Activated CD4-positive, CD25-positive, alpha-beta regulatory T cell treated with anti-CD3 and anti-CD28 coated beads, Interleukin-2, amount 50 U/mL, for 72 hours (primary cell): ENCODE data around the gene KCNH1.

Experiments
- DNase-seq: peaks from one replicate; pipeline ENCODE4 v3.0.0; 2021

KCNH1 gene

DNA sequence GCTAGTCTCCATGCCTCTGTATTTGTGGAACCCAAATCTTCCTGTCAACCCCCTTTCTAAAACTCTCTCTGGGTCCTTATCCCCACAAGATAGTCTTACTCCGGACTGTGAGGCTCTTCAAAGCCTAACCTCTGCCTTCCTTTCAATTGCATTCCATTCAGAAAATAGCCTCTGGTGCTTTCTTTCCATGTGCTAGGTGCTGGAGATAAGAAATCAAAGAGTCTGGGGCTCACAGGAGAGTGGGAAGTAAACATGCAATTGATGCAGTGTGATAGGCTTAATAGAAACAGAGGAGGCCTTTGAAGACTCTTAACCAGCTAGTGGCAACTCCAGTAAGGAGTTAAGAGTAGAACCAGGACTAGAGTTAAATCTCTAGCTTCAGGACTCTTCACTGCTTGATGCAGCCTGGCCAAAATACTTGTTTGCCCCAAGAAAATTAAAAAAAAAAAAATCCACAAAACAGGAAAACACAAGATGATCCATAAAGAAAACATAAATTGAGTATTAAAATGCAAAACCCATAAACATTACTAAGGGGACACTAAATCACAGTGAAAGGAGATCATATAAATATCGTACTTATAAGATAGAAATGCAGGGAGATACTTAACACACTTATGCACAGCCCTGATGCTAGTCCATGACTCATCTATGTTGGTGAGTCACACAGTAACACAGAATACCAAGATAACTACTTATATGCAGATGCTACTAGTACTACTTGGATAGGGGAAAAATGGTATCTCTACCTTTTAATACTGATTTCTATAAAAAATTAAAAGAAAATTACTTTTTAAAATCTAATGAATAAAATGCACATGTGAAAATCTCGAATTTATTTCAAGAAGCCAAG, 341.5 kb downstream of the KCNH1 start:
- no peak for DNase-seq

DNA sequence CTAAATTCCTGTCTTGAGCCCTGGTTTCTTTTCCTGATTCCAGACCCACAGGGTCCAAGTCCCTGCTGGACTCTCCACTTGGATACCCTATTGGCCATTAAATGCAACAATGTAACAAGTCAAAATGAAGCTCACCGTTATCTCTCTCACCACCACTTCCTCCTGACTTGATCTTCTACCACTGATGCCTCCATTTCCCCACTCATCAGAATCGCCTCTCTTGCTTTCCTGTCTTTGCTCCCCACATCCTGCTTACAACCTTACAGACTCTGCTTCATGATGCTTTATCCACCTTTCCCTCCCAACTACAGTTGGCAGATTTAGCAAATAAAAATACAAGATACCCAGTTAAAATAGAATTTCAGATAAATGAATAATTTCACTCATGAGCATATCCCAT, 343.8 kb downstream of the KCNH1 start:
- no peak for DNase-seq

GRCh38 chr1:210787800-210788199, 346.1 kb downstream of the KCNH1 start:
- no peak for DNase-seq

GRCh38 chr1:210786546-210786945, 347.4 kb downstream of the KCNH1 start:
- no peak for DNase-seq

- no peak for DNase-seq
Observed at GRCh38 chr1:210783925-210784324, 350.0 kb downstream of the KCNH1 start.

DNA sequence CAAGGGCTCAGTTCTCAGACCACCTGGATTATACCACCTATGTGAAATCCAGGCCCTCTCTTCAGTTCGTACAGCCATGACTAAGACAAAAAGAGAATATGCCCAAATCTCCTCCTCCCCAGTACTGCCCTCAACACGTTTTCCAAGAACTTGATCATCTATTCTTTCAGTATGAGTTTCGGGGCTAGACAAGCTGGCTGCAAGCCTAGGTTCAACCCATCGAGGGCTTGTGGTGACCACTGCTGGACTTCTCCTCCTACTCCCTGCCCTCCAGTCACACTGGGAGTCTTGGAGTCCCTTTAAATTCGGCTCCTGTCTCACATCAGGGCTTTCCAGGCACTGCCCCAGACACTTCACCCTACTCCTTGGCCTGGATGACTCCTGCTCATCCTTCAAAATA, 352.3 kb downstream of the KCNH1 start:
- DNase-seq = no peak

DNA sequence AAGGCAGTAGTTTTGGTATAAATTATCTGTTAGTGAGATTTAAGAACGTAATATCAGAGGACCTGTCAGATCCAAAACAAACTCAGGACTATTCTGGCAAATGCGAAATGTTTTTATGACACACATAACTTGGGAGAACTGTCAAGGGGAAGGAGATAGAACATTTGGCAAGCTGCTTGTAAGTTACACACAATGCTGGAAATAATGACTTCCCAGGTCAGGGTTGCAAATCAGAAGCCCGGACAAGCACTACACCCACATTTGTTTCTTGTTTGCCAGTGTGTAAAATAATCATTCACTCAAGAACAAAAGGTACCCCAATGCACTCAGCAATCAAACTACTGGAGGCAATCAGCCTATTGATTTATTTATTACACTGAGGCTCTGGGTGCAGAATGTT, 354.7 kb downstream of the KCNH1 start:
- no peak for DNase-seq

DNA sequence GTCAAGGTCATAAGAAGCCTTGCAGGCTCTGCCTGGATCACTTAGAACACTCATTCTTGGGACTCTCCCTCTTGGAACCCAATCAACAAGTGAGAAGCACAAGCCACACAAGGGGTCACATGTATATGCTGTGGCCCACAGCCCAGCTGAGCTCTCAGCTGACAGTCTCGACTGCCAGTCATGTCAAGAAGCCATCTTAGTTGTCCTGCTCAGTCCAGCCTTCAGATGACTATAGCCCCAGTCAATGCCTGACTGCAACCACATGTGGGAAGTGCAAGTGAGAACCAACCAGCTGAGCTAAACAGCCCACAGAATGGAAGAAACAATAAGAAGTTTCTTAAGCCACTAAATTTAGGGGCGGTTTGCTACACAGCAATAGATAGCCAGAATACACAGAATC, 356.0 kb downstream of the KCNH1 start:
- DNase-seq = no peak

GRCh38 chr1:210776712-210777111, 357.2 kb downstream of the KCNH1 start:
- DNase-seq = no peak

GRCh38 chr1:210775289-210775688, 358.7 kb downstream of the KCNH1 start:
- DNase-seq = no peak

GRCh38 chr1:210773450-210773849, 360.5 kb downstream of the KCNH1 start:
- DNase-seq = no peak

GRCh38 chr1:210771131-210771530, 362.8 kb downstream of the KCNH1 start:
- DNase-seq = no peak

DNA sequence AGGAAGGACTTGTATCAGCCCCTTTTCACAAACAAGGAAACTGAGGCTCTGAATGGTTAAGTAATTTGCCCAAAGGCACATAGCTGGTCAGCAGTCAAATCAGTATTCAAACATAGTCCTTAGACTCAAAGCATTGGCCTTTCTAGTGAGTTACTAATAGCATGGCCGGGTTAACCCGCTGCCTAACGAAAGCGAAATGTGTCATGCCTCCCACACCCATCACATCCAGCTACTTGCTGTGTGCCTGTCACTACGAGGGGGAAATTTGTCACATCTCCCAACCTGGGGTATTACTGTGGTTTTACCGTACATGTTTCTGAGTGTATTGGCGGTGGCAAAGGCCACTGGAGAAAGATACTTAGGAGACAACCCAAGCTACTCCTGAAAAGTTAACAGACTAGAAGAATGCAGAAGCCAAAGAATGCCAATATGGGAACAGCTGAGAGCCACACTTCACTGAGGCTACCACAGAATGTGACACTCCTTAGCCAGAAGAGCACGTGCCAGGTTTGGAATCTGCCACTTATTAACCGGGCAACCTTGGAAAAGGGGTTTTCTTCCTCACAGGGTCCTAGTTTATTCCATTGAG, 363.5 kb downstream of the KCNH1 start:
- no peak for DNase-seq

DNA sequence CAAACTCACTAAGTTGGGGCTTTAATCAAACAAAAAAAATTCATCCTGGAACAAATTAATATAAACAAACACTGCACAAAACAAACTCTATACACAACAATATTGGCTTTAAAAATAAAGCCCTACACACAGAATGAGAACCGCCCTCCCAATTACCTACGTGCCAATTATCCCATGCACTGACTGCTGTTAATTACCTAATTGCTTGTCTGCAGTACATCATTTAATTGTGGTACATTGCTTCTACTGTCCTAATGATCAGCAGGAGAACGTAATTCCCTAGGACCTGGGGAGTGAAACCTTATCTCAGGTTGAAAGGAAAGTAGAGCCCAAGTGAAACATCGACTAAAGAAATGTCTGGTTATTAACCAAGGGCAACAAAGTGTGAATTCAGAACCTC, 364.5 kb downstream of the KCNH1 start:
- no peak for DNase-seq

DNA sequence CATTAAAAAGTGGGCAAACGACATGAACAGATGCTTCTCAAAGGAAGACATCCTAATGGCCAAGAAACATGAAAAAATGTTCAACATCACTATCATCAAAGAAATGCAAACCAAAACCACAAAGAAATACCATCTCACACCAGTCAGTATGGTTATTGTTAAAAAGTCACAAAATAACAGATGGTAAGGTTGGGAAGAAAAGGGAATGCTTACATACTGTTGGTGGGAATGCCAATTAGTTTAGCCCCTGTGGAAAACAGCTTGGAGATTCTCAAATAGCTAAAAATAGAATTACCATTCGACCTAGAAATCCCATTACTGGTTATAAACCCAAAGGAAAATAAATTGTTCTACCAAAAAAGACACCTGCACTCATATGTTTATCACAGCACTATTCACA, 369.4 kb downstream of the KCNH1 start:
- DNase-seq = no peak

- DNase-seq = no peak
Observed at GRCh38 chr1:210758761-210759160, 375.2 kb downstream of the KCNH1 start.

DNA sequence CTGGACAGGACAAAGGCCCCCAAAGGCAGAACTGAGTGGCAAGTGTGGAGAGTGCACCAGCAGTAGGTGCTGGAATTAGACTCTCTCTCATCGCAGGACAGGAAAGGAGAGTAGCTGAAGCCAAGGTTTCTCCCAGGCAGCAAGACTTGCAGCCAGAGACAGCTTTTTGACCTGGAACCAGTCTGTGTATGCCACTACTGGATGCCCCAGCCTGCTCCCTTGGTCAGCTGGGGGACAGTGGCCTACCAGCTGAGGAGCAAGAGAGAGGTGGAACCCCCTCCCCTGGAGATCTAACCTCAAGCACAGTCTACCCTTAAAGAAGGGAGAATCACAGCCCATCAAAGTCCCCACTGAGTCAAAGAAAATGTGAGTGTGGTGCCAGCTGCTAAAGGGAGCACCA, 375.7 kb downstream of the KCNH1 start:
- DNase-seq = no peak

DNA sequence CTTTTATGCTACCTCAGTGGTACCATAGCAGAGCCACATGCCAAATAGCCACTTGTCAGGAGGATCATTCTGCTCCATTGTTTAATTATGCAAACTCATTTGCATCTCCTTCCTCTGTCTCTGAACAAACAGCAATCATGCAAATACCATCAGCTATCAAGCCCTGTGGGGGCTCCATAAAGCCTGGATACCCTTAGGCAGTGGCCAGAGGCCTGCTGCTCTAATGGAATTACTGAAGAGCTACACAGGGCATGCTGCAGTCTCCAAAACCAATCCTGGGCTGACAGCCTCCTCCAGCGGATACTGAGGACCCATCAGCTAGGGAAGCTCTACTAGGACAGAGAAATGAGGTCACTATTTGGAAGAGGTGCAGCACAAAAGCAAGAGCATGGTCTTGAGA, 376.3 kb downstream of the KCNH1 start:
- DNase-seq = no peak

DNA sequence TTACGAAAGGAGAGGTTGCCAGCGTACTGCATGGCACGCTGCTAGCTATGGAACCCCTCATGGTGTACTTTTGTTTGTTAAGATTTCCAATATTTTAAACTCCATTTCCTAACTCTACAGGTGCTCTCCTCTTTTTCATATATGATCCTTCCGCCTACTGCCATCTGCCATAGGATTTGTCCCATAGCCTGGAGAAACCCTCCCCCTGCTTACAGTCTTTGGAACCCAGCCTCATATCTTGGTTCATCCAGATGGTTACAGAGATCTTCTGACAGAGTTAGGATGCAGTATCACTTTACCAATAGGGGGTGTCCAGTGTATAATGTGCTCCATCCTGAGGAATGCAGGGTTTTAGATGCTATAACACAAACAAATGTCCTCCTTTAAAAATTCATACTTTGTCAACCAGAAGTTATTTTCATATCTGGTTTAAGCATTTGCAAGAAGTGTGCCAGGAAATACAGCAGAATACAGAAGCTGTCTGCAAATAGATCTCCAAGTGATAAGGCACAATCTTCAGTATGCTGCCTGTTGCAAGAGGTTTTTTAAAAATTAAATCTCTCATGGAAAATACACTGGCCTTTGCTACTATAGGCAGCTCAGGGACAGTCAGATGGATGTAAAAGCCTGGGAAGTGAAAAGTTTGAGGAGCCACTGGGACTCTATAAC, 377.8 kb downstream of the KCNH1 start:
- no peak for DNase-seq

DNA sequence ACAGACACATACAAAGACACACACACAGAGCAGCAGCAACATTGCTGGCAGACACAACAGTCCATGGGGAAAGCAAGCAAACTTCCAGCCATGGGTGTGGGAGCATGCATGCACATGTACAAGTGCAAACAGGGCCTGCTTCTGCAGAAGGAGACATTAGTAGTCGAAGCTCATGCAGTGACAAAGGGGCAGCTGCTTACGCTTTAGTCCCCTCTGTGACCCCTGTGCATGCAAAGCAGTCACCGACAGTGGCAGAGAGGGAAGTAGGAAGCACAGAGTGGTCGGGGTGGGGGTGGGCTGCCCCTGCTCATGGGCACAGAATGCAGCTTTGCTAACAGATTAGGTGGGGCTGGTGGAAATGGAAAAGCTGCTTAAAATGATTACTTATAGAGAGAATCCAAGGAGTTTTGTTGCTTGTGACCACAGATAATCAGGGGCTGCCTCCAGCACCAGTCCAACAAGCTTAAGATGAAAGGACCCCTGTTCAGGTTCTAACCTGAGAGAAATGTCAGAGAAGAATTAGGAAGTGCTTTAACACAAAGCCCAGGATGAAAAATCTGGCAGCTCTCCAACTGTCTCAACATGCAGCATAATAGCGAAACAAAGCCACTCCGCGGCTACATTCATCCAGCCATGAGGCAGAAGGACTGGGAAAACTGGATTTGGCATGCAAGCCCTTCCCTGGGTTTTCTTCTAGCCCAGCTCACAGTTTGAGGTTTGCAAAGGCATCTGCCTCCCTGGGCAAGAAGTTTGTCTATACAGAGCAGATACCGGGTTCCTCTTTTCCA, 378.9 kb downstream of the KCNH1 start:
- DNase-seq = no peak

DNA sequence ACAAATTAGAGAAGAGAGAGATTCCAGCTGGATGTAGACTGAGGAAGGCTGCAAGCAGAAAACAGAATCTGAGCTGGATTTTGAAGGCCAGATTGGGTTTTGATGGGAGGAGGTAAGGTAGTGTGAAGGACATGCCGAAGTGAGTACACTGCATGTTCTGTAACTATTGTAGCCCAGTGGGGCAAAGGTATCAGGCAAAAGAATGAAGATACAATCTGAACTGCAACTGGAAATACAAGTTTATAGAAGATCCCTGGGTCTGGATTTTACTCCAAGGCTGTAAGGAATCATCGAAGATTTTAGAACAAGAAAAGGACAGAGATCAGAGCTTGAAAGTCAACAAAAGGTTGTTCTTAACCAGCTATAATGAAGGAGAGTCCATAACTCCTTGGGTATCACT, 382.0 kb downstream of the KCNH1 start:
- no peak for DNase-seq

- no peak for DNase-seq
Observed at GRCh38 chr1:210750468-210750867, 383.5 kb downstream of the KCNH1 start.

- no peak for DNase-seq
Observed at GRCh38 chr1:210748796-210749195, 385.2 kb downstream of the KCNH1 start.
